Retinal pigment epithelial cell (primary cell): ENCODE results near the gene SPR.

Experiments
- DNase-seq: peaks from one replicate; pipeline ENCODE4 v3.0.0-alpha.2; 2010; ENCODE audit warnings: low read depth
- H3K4me3 ChIP-seq: 2 replicates; pipeline ENCODE4 v1.5.1; 2011; ENCODE audit warnings: mild to moderate bottlenecking, low read length, control low read depth, moderate library complexity
- TF ChIP-seq, protein P1 (sequence below): conservative IDR thresholded peaks from 2 replicates; pipeline ENCODE4 v1.5.1; 2011; ENCODE audit warnings: low read depth, low read length, control low read depth, inconsistent platforms

Gene SPR

GRCh38 chr2:72938455-72938854 is 51.2 kb downstream of the SPR start:
- no peak for DNase-seq
- TF ChIP-seq, protein P1, sequence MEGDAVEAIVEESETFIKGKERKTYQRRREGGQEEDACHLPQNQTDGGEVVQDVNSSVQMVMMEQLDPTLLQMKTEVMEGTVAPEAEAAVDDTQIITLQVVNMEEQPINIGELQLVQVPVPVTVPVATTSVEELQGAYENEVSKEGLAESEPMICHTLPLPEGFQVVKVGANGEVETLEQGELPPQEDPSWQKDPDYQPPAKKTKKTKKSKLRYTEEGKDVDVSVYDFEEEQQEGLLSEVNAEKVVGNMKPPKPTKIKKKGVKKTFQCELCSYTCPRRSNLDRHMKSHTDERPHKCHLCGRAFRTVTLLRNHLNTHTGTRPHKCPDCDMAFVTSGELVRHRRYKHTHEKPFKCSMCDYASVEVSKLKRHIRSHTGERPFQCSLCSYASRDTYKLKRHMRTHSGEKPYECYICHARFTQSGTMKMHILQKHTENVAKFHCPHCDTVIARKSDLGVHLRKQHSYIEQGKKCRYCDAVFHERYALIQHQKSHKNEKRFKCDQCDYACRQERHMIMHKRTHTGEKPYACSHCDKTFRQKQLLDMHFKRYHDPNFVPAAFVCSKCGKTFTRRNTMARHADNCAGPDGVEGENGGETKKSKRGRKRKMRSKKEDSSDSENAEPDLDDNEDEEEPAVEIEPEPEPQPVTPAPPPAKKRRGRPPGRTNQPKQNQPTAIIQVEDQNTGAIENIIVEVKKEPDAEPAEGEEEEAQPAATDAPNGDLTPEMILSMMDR = no peak
- no peak overlapping the region for H3K4me3 ChIP-seq

DNA sequence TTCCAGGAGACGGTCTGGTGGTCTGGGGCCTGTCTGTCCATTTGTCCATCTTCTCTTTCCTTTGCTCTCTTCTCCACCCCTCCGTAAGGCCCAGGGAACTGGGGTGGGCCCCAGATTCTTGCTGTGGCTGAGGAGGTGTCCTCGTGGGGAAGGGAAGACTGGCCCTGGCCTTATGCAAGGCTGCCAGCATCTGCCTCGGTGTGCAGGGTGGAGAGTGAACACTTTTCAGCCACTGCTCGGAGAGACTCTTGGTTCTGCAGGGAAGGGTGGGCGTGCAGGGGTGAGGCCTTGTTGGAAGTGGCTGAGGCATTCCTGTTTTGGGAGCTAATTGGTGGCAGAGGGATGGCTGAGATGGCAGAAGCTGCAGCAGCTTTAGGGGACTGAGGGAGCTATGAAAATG is 53.2 kb downstream of the SPR start:
- TF ChIP-seq, protein P1 = no peak
- H3K4me3 ChIP-seq = no peak overlapping the region
- DNase-seq = no peak

DNA sequence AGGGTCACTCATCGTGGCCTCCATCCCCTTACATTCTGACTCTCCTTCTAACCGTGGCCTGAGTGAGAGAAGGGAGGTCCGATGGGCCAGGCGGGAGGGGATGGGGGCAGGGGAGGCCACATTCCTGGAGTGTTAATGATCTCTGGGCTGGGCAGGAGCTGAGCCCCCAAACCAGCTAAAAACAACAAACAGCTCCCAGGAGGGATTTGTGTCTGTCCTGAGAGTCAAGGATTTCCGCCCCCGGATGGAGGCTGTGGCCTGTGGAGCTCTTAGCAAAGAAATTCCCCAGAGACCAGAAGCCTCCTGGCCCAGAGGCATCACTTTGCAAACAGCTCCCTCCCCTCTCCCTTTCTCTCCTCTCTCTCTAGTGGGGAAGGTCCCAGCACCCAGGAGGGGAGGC is 53.6 kb downstream of the SPR start:
- no peak for DNase-seq
- no peak overlapping the region for H3K4me3 ChIP-seq
- TF ChIP-seq, protein P1 = no peak
